Measurements from ENCODE around the gene MOV10.

GRCh38 chr1:112700290-112701226, 26.1 kb downstream of the MOV10 start:
- TF ChIP-seq ZBTB26 (CRISPR knock-in tag; IDR thresholded peaks at IDR 0.05) (peak; percentile 4; the same call in 1 of the 2 replicates), CTCF (IDR thresholded peaks at IDR 0.05 in 2 of 3, conservative IDR thresholded peaks at IDR 0.05 in 1 of 3; ENCODE audit: insufficient read depth in 2 of 3, low read depth in 1 of 3, low read length in 3 of 3) (peak in 2 of 3 experiments; percentile 30 to 35; a peak in 3 of 6 replicates), E4F1 (CRISPR knock-in tag; IDR thresholded peaks at IDR 0.05; ENCODE audit: borderline replicate concordance) (no peak), EZH2 (IDR thresholded peaks at IDR 0.05; ENCODE audit: borderline replicate concordance, low read depth, low read length) (no peak), POLR2A (conservative IDR thresholded peaks at IDR 0.05) (peak; percentile 77), RAD21 (CRISPR knock-in tag; conservative IDR thresholded peaks at IDR 0.05 in 1 of 2, IDR thresholded peaks at IDR 0.05 in 1 of 2) (no peak; a peak in 2 of 4 replicates), HLTF (IDR thresholded peaks at IDR 0.05) (no peak), NR2C2 (CRISPR knock-in tag; IDR thresholded peaks at IDR 0.05) (no peak), NR2C2 (tag; IDR thresholded peaks at IDR 0.05) (peak; percentile 87), REST (IDR thresholded peaks at IDR 0.05; ENCODE audit: borderline replicate concordance) (peak; percentile 33), REST (CRISPR knock-in tag; IDR thresholded peaks at IDR 0.05; ENCODE audit: low read depth) (no peak), DLX4 (CRISPR knock-in tag; IDR thresholded peaks at IDR 0.05) (no peak), ZBTB1 (CRISPR knock-in tag; IDR thresholded peaks at IDR 0.05; ENCODE audit: borderline replicate concordance, low read depth) (0 out of 2 replicates have a peak, but pooled peaks have one; percentile 55), NFIC (IDR thresholded peaks at IDR 0.05) (peak; percentile 100), RBM22 (IDR thresholded peaks at IDR 0.05; ENCODE audit: low read depth, low read length, poor library complexity, severe bottlenecking) (no peak)
